ENCODE results near the gene TMEM40. TPM values are rescaled to one million over a fixed set of nuclear protein-coding genes. Genes with fewer than 3 reads are reported as not detected.

Gene TMEM40
- total RNA-seq, 1 donor = not detected

- H3K4me3 ChIP-seq (ENCODE audit: insufficient read depth, low read length) = no peak overlapping the region
- DNase-seq (ENCODE audit: insufficient read length, low spot score, missing footprints) = no peak
- no peaks in the 10 kb centered on the region for H3K4me1 ChIP-seq (ENCODE audit: insufficient read depth, low read length)
- H3K27ac ChIP-seq (ENCODE audit: low read depth, low read length) = no peak overlapping the region
- H3K79me2 ChIP-seq (ENCODE audit: insufficient read depth, low read length) = no peaks in the 10 kb centered on the region
- TF ChIP-seq, protein P1, sequence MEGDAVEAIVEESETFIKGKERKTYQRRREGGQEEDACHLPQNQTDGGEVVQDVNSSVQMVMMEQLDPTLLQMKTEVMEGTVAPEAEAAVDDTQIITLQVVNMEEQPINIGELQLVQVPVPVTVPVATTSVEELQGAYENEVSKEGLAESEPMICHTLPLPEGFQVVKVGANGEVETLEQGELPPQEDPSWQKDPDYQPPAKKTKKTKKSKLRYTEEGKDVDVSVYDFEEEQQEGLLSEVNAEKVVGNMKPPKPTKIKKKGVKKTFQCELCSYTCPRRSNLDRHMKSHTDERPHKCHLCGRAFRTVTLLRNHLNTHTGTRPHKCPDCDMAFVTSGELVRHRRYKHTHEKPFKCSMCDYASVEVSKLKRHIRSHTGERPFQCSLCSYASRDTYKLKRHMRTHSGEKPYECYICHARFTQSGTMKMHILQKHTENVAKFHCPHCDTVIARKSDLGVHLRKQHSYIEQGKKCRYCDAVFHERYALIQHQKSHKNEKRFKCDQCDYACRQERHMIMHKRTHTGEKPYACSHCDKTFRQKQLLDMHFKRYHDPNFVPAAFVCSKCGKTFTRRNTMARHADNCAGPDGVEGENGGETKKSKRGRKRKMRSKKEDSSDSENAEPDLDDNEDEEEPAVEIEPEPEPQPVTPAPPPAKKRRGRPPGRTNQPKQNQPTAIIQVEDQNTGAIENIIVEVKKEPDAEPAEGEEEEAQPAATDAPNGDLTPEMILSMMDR (IDR thresholded peaks at IDR 0.05; ENCODE audit: extremely low read depth, low read depth, low read length) = no peak
- no peaks in the 10 kb centered on the region for H3K36me3 ChIP-seq (ENCODE audit: insufficient read depth, low read length)
- no peak overlapping the region for H2AFZ ChIP-seq (ENCODE audit: low read length)
- H3K27me3 ChIP-seq (ENCODE audit: insufficient read depth, low read length) = peaks cover 11% of the 10 kb centered on the region
- H3K9me3 ChIP-seq (ENCODE audit: low read depth, low read length) = no peaks in the 10 kb centered on the region
- no peaks in the 10 kb centered on the region for H4K20me1 ChIP-seq (ENCODE audit: insufficient read depth, low read length)
- no peak overlapping the region for H3K4me2 ChIP-seq (ENCODE audit: insufficient read depth, low read length)
These were observed 25.5 kb downstream of the TMEM40 start for GRCh38 chr3:12733566-12733965.

DNA sequence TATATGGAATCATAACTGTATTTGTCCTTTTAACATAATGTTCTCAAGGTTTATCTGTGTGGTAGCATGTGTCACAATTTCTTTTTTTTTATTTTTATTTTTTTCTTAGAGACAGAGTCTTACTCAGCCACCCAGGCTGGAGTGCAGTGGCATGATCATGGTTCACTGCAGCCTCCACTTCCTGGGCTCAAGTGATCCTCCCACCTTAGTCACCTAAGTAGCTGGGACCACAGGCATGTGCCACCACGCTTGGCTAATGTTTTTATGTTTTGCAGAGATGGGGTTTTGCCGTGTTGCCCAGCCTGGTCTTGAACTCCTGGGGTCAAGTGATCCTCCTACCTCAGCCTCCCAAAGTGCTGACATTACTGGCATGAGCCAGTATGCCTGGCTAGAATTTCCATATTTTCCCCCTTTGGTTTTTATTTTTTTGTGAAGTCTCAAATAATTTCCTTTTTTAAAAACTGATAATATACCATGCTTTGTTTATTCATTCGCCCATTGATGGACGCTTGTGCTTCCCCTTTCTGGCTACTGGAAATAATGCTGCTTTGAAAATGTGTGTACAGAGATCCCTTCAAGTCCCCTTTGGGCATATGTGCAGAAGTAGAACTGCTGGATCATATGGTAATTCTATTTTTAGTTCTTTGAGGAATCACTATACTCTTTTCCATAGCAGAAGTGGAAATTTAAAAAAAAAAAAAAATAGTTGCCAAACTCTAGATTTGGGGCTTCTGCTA is 28.4 kb downstream of the TMEM40 start:
- no peak overlapping the region for H3K4me2 ChIP-seq (ENCODE audit: insufficient read depth, low read length)
- H3K4me1 ChIP-seq (ENCODE audit: insufficient read depth, low read length) = no peaks in the 10 kb centered on the region
- no peaks in the 10 kb centered on the region for H3K36me3 ChIP-seq (ENCODE audit: insufficient read depth, low read length)
- H3K27ac ChIP-seq (ENCODE audit: low read depth, low read length) = no peak overlapping the region
- no peaks in the 10 kb centered on the region for H4K20me1 ChIP-seq (ENCODE audit: insufficient read depth, low read length)
- no peaks in the 10 kb centered on the region for H3K79me2 ChIP-seq (ENCODE audit: insufficient read depth, low read length)
- no peaks in the 10 kb centered on the region for H3K9me3 ChIP-seq (ENCODE audit: low read depth, low read length)
- TF ChIP-seq, protein P1 (IDR thresholded peaks at IDR 0.05; ENCODE audit: extremely low read depth, low read depth, low read length) = no peak
- H3K27me3 ChIP-seq (ENCODE audit: insufficient read depth, low read length) = peaks cover 5% of the 10 kb centered on the region
- H3K4me3 ChIP-seq (ENCODE audit: insufficient read depth, low read length) = no peak overlapping the region
- no peak overlapping the region for H2AFZ ChIP-seq (ENCODE audit: low read length)
- no peak for DNase-seq (ENCODE audit: insufficient read length, low spot score, missing footprints)

GRCh38 chr3:12729051-12729651 is 29.9 kb downstream of the TMEM40 start:
- no peaks in the 10 kb centered on the region for H3K79me2 ChIP-seq (ENCODE audit: insufficient read depth, low read length)
- no peak overlapping the region for H2AFZ ChIP-seq (ENCODE audit: low read length)
- no peak overlapping the region for H3K4me2 ChIP-seq (ENCODE audit: insufficient read depth, low read length)
- no peak for DNase-seq (ENCODE audit: insufficient read length, low spot score, missing footprints)
- H3K27ac ChIP-seq (ENCODE audit: low read depth, low read length) = no peak overlapping the region
- no peaks in the 10 kb centered on the region for H3K36me3 ChIP-seq (ENCODE audit: insufficient read depth, low read length)
- no peaks in the 10 kb centered on the region for H4K20me1 ChIP-seq (ENCODE audit: insufficient read depth, low read length)
- no peaks in the 10 kb centered on the region for H3K9me3 ChIP-seq (ENCODE audit: low read depth, low read length)
- H3K4me3 ChIP-seq (ENCODE audit: insufficient read depth, low read length) = no peak overlapping the region
- no peaks in the 10 kb centered on the region for H3K4me1 ChIP-seq (ENCODE audit: insufficient read depth, low read length)
- H3K27me3 ChIP-seq (ENCODE audit: insufficient read depth, low read length) = peaks cover 3% of the 10 kb centered on the region
- TF ChIP-seq, protein P1 (IDR thresholded peaks at IDR 0.05; ENCODE audit: extremely low read depth, low read depth, low read length) = no peak

- no peak for DNase-seq (ENCODE audit: insufficient read length, low spot score, missing footprints)
- TF ChIP-seq, protein P1 (IDR thresholded peaks at IDR 0.05; ENCODE audit: extremely low read depth, low read depth, low read length) = no peak
- peaks cover 3% of the 10 kb centered on the region for H3K9me3 ChIP-seq (ENCODE audit: low read depth, low read length)
- H2AFZ ChIP-seq (ENCODE audit: low read length) = no peak overlapping the region
- H3K36me3 ChIP-seq (ENCODE audit: insufficient read depth, low read length) = no peaks in the 10 kb centered on the region
- no peak overlapping the region for H3K4me3 ChIP-seq (ENCODE audit: insufficient read depth, low read length)
- no peaks in the 10 kb centered on the region for H3K27me3 ChIP-seq (ENCODE audit: insufficient read depth, low read length)
- no peak overlapping the region for H3K27ac ChIP-seq (ENCODE audit: low read depth, low read length)
- H3K4me2 ChIP-seq (ENCODE audit: insufficient read depth, low read length) = no peak overlapping the region
- no peaks in the 10 kb centered on the region for H3K79me2 ChIP-seq (ENCODE audit: insufficient read depth, low read length)
- no peaks in the 10 kb centered on the region for H4K20me1 ChIP-seq (ENCODE audit: insufficient read depth, low read length)
- no peaks in the 10 kb centered on the region for H3K4me1 ChIP-seq (ENCODE audit: insufficient read depth, low read length)
These were observed 31.1 kb downstream of the TMEM40 start for GRCh38 chr3:12727937-12728336.

Measured in osteoblast (primary cell).